ENCODE measurements around the gene MACROD2. TPM values are rescaled to one million over a fixed set of nuclear protein-coding genes. Genes with fewer than 3 reads are reported as not detected.

Gene MACROD2
- polyA plus RNA-seq, 1 donor (not counting 4 experiments of a cell fraction or from before 2014, with no cell fraction given), result 0.71 TPM

- FAIRE-seq, result no peak
- no peak overlapping the region for H3K4me2 ChIP-seq (ENCODE audit: control insufficient read depth, extremely low read depth, insufficient read depth, low read depth, low read length)
- dilution Hi-C loops (cut with MboI; ENCODE audit: extremely low pct_ligation_motif_present, low sequenced_read_pairs), result no loop called here
These were observed 1116.3 kb downstream of the MACROD2 start for GRCh38 chr20:15111654-15112053.

GRCh38 chr20:15113144-15113773 is 1117.9 kb downstream of the MACROD2 start:
- Histone ChIP-seq H3K9me3 (ENCODE audit: control insufficient read depth, low read depth, low read length) (no peaks in the 10 kb centered on the region), H4K20me1 (ENCODE audit: control insufficient read depth, extremely low read depth, insufficient read depth, low read length) (no peaks in the 10 kb centered on the region), H3K27me3 (ENCODE audit: control insufficient read depth, extremely low read depth, insufficient read depth, low read length) (no peaks in the 10 kb centered on the region), H3K36me3 (ENCODE audit: control insufficient read depth in 2 of 2, extremely low read depth in 1 of 2, insufficient read depth in 2 of 2, low read length in 2 of 2) (no peaks in the 10 kb centered on the region), H3K79me2 (ENCODE audit: control insufficient read depth, insufficient read depth, low read length) (no peaks in the 10 kb centered on the region), H2AFZ (ENCODE audit: control insufficient read depth, low read length) (no peak overlapping the region), H3K27ac (ENCODE audit: control insufficient read depth, insufficient read depth, low read length) (no peak overlapping the region), H3K4me2 (ENCODE audit: control insufficient read depth, extremely low read depth, insufficient read depth, low read depth, low read length) (no peak overlapping the region), H3K9ac (ENCODE audit: control insufficient read depth, extremely low read depth, insufficient read depth, low read length) (no peak overlapping the region), H3K9me1 (ENCODE audit: control insufficient read depth, extremely low read depth, insufficient read depth, low read length) (no peaks in the 10 kb centered on the region), H3K4me3 (ENCODE audit: control insufficient read depth in 2 of 3, extremely low read depth in 1 of 3, insufficient read depth in 2 of 3, low read depth in 1 of 3, low read length in 3 of 3) (no peak overlapping the region), H3K4me1 (ENCODE audit: control insufficient read depth, extremely low read depth, insufficient read depth, low read length) (no peaks in the 10 kb centered on the region)
- DNase-seq (ENCODE audit: low read depth, low spot score), result no peak
- no peak for FAIRE-seq
- TF ChIP-seq CTCF (optimal IDR thresholded peaks at IDR 0.05 in 1 of 3, IDR thresholded peaks at IDR 0.05 in 1 of 3, conservative IDR thresholded peaks at IDR 0.05 in 1 of 3; ENCODE audit: extremely low read depth in 1 of 3, insufficient read depth in 2 of 3, low read length in 3 of 3), result no peak
- TF ChIP-seq EZH2 (IDR thresholded peaks at IDR 0.05; ENCODE audit: low read length), result no peak
- dilution Hi-C loops (cut with MboI; ENCODE audit: extremely low pct_ligation_motif_present, low sequenced_read_pairs), result no loop called here

More at GRCh38 chr20:15111654-15112053, 1116.3 kb downstream of the MACROD2 start:
- Histone ChIP-seq H3K4me3 (ENCODE audit: control insufficient read depth in 2 of 3, extremely low read depth in 1 of 3, insufficient read depth in 2 of 3, low read depth in 1 of 3, low read length in 3 of 3) (no peak overlapping the region), H4K20me1 (ENCODE audit: control insufficient read depth, extremely low read depth, insufficient read depth, low read length) (no peaks in the 10 kb centered on the region), H3K4me1 (ENCODE audit: control insufficient read depth, extremely low read depth, insufficient read depth, low read length) (no peaks in the 10 kb centered on the region), H3K36me3 (ENCODE audit: control insufficient read depth in 2 of 2, extremely low read depth in 1 of 2, insufficient read depth in 2 of 2, low read length in 2 of 2) (no peaks in the 10 kb centered on the region), H3K9me1 (ENCODE audit: control insufficient read depth, extremely low read depth, insufficient read depth, low read length) (no peaks in the 10 kb centered on the region), H3K27me3 (ENCODE audit: control insufficient read depth, extremely low read depth, insufficient read depth, low read length) (no peaks in the 10 kb centered on the region), H3K9me3 (ENCODE audit: control insufficient read depth, low read depth, low read length) (no peaks in the 10 kb centered on the region), H3K27ac (ENCODE audit: control insufficient read depth, insufficient read depth, low read length) (no peak overlapping the region), H3K79me2 (ENCODE audit: control insufficient read depth, insufficient read depth, low read length) (no peaks in the 10 kb centered on the region), H3K9ac (ENCODE audit: control insufficient read depth, extremely low read depth, insufficient read depth, low read length) (no peak overlapping the region), H2AFZ (ENCODE audit: control insufficient read depth, low read length) (no peak overlapping the region)
- TF ChIP-seq CTCF (optimal IDR thresholded peaks at IDR 0.05 in 1 of 3, IDR thresholded peaks at IDR 0.05 in 1 of 3, conservative IDR thresholded peaks at IDR 0.05 in 1 of 3; ENCODE audit: extremely low read depth in 1 of 3, insufficient read depth in 2 of 3, low read length in 3 of 3) (no peak), EZH2 (IDR thresholded peaks at IDR 0.05; ENCODE audit: low read length) (no peak)
- no peak for DNase-seq (ENCODE audit: low read depth, low spot score)
